ENCODE results near the gene RBBP4. TPM values are rescaled to one million over a fixed set of nuclear protein-coding genes. Genes with fewer than 3 reads are reported as not detected.

RBBP4 gene
- total RNA-seq, 1 donor from 2014 or later: 155 TPM

- Mint-ChIP-seq H3K27ac (ENCODE audit: unreplicated experiment) (no peak overlapping the region), H3K27me3 (ENCODE audit: low read depth) (no peaks in the 10 kb centered on the region), H3K4me3 (ENCODE audit: unreplicated experiment) (no peak overlapping the region), H3K36me3 (ENCODE audit: low read depth) (no peaks in the 10 kb centered on the region), H3K4me1 (ENCODE audit: low read depth) (peaks cover 7% of the 10 kb centered on the region), H3K9me3 (ENCODE audit: low read depth) (no peaks in the 10 kb centered on the region)
- no peak for DNase-seq (ENCODE audit: low spot score)
- TF ChIP-seq, protein P1, sequence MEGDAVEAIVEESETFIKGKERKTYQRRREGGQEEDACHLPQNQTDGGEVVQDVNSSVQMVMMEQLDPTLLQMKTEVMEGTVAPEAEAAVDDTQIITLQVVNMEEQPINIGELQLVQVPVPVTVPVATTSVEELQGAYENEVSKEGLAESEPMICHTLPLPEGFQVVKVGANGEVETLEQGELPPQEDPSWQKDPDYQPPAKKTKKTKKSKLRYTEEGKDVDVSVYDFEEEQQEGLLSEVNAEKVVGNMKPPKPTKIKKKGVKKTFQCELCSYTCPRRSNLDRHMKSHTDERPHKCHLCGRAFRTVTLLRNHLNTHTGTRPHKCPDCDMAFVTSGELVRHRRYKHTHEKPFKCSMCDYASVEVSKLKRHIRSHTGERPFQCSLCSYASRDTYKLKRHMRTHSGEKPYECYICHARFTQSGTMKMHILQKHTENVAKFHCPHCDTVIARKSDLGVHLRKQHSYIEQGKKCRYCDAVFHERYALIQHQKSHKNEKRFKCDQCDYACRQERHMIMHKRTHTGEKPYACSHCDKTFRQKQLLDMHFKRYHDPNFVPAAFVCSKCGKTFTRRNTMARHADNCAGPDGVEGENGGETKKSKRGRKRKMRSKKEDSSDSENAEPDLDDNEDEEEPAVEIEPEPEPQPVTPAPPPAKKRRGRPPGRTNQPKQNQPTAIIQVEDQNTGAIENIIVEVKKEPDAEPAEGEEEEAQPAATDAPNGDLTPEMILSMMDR (IDR thresholded peaks at IDR 0.05): no peak
These were observed 63.3 kb downstream of the RBBP4 start for GRCh38 chr1:32714277-32714676.

DNA sequence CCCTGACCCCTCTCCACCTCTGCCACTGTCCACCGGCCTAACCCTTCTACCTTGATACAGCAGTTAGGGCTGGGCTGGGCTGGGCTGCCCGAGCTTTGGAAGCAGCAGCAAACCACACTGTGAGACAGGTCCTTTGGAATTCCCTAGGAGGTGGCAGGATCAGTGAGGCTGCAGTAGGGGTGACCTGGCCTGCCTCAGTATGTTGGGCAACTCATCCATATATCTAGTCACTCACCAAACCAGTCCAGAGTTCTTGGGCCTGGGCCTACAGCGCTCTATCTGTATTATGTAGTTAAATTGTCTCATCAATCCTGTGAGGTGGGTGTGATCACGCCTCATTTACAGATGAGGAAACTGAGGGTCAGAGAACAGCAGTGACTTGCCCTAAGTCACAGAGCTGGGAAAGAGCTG lies 64.9 kb downstream of the RBBP4 start:
- Mint-ChIP-seq H3K27ac (ENCODE audit: unreplicated experiment) (no peak overlapping the region), H3K36me3 (ENCODE audit: low read depth) (no peaks in the 10 kb centered on the region), H3K27me3 (ENCODE audit: low read depth) (no peaks in the 10 kb centered on the region), H3K4me1 (ENCODE audit: low read depth) (peaks cover 7% of the 10 kb centered on the region), H3K9me3 (ENCODE audit: low read depth) (no peaks in the 10 kb centered on the region), H3K4me3 (ENCODE audit: unreplicated experiment) (no peak overlapping the region)
- DNase-seq (ENCODE audit: low spot score): no peak
- TF ChIP-seq, protein P1 (IDR thresholded peaks at IDR 0.05): no peak

GRCh38 chr1:32716312-32717148 lies 65.5 kb downstream of the RBBP4 start:
- no peaks in the 10 kb centered on the region for H3K9me3 Mint-ChIP-seq (ENCODE audit: low read depth)
- no peak for DNase-seq (ENCODE audit: low spot score)
- no peaks in the 10 kb centered on the region for H3K27me3 Mint-ChIP-seq (ENCODE audit: low read depth)
- TF ChIP-seq, protein P1 (IDR thresholded peaks at IDR 0.05): no peak
- H3K4me3 Mint-ChIP-seq (ENCODE audit: unreplicated experiment): no peak overlapping the region
- H3K36me3 Mint-ChIP-seq (ENCODE audit: low read depth): no peaks in the 10 kb centered on the region
- peaks cover 7% of the 10 kb centered on the region for H3K4me1 Mint-ChIP-seq (ENCODE audit: low read depth)
- H3K27ac Mint-ChIP-seq (ENCODE audit: unreplicated experiment): no peak overlapping the region

- TF ChIP-seq, protein P1 (IDR thresholded peaks at IDR 0.05): no peak
These were observed 66.5 kb downstream of the RBBP4 start for GRCh38 chr1:32717503-32717902.

GRCh38 chr1:32718036-32718435 lies 67.0 kb downstream of the RBBP4 start:
- DNase-seq (ENCODE audit: low spot score): no peak
- Mint-ChIP-seq H3K36me3 (ENCODE audit: low read depth) (no peaks in the 10 kb centered on the region), H3K27me3 (ENCODE audit: low read depth) (no peaks in the 10 kb centered on the region), H3K27ac (ENCODE audit: unreplicated experiment) (no peak overlapping the region), H3K4me3 (ENCODE audit: unreplicated experiment) (no peak overlapping the region), H3K9me3 (ENCODE audit: low read depth) (no peaks in the 10 kb centered on the region), H3K4me1 (ENCODE audit: low read depth) (peaks cover 3% of the 10 kb centered on the region)
- TF ChIP-seq, protein P1 (IDR thresholded peaks at IDR 0.05): no peak

More at GRCh38 chr1:32717503-32717902, 66.5 kb downstream of the RBBP4 start:
- Mint-ChIP-seq H3K4me1 (ENCODE audit: low read depth) (peaks cover 3% of the 10 kb centered on the region), H3K36me3 (ENCODE audit: low read depth) (no peaks in the 10 kb centered on the region), H3K27ac (ENCODE audit: unreplicated experiment) (no peak overlapping the region), H3K9me3 (ENCODE audit: low read depth) (no peaks in the 10 kb centered on the region), H3K4me3 (ENCODE audit: unreplicated experiment) (no peak overlapping the region), H3K27me3 (ENCODE audit: low read depth) (no peaks in the 10 kb centered on the region)
- no peak for DNase-seq (ENCODE audit: low spot score)
